NCI-H69 (cell line): ENCODE measurements around the gene ZNF335.
A peak's percentile ranks its signal among the peaks of the same experiment; 100 is the strongest.

Source experiments
- DNase-seq: peaks from one replicate; lab custom pipeline; 2025; lab: John Stamatoyannopoulos, UW

The ZNF335 gene

GRCh38 chr20:45952861-45953260 lies 19.1 kb downstream of the ZNF335 start:
- no peak for DNase-seq

DNA sequence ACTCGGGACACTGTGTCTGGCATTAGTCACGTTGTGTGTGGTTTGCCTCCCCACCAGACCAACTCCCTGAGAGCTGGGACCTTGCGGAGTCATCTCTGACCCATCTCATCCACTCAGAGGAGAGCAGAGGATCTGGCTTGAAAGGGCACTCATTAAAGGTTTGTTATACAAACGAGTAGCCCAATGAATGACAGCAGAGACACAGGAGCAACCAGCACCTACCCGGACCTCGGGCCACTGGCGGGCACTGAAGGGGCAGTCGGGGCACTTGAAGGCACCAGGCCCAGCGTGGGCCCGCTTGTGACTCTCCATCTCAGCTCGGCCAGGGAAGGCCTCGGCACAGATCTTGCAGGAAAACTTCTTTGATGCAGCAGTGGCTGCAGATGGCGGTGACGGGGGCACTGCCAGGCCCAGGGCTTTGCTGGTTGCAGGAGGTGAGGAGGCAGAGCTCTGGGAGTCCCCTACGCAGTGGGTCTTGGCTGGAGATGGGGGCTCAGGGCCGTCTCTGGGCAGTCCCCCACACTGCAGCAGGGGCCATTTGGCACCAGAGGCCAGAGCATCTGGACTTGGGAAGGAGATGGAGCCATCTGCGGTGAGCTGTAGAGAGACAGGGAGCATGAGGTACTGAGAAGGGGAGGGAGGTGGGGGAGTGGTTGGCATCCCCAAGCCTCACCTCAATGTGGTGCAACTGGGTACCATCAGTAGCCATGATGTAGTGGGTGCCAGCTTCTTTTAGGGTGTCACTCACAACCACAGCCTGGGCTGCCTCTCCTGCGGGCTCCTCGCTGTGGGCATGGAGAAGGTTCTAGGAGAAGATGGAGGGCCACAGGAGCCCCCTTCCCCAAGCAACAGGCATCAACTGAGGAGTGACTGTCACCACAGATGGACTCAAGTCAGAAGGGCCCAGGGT lies 19.8 kb downstream of the ZNF335 start:
- no peak for DNase-seq

GRCh38 chr20:45950330-45950646 lies 21.7 kb downstream of the ZNF335 start:
- no peak for DNase-seq

- DNase-seq, result no peak
Observed at GRCh38 chr20:45949542-45950329, 22.3 kb downstream of the ZNF335 start.

- DNase-seq, result no peak
Observed at GRCh38 chr20:45948742-45949541, 23.1 kb downstream of the ZNF335 start.

GRCh38 chr20:45948261-45948733 lies 23.7 kb downstream of the ZNF335 start:
- DNase-seq, result peak; percentile 2

- no peak for DNase-seq
Observed at GRCh38 chr20:45947110-45947866, 24.7 kb downstream of the ZNF335 start.

- no peak for DNase-seq
Observed at GRCh38 chr20:45946149-45946970, 25.6 kb downstream of the ZNF335 start.

GRCh38 chr20:45945678-45946148 lies 26.3 kb downstream of the ZNF335 start:
- DNase-seq, result no peak

- DNase-seq, result no peak
Observed at GRCh38 chr20:45944965-45945677, 26.9 kb downstream of the ZNF335 start.

GRCh38 chr20:45944151-45944964 lies 27.6 kb downstream of the ZNF335 start:
- no peak for DNase-seq

DNA sequence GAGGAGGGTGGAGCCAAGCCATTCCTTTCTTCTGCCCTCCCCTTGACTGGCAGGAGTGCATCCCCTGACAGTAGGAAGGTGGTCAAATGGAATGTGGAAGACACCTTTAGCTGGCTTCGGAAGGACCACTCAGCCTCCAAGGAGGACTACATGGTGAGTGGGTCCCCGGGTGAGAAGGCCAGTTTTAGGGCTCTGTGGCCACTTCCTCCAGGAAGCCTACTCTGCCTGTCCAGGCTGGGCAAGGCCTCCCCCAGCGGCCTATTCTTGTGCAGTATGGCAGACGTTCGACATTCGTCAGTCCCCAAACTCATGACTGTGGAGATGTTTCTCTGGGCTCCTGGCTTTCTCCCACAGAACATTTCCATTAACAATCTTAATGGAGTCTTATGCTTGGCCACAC lies 28.4 kb downstream of the ZNF335 start:
- DNase-seq, result no peak

- no peak for DNase-seq
Observed at GRCh38 chr20:45940469-45940868, 31.5 kb downstream of the ZNF335 start.

- no peak for DNase-seq
Observed at GRCh38 chr20:45940053-45940452, 31.9 kb downstream of the ZNF335 start.

GRCh38 chr20:45938727-45939438 lies 33.1 kb downstream of the ZNF335 start:
- no peak for DNase-seq

GRCh38 chr20:45937765-45938164 lies 34.2 kb downstream of the ZNF335 start:
- DNase-seq, result no peak

DNA sequence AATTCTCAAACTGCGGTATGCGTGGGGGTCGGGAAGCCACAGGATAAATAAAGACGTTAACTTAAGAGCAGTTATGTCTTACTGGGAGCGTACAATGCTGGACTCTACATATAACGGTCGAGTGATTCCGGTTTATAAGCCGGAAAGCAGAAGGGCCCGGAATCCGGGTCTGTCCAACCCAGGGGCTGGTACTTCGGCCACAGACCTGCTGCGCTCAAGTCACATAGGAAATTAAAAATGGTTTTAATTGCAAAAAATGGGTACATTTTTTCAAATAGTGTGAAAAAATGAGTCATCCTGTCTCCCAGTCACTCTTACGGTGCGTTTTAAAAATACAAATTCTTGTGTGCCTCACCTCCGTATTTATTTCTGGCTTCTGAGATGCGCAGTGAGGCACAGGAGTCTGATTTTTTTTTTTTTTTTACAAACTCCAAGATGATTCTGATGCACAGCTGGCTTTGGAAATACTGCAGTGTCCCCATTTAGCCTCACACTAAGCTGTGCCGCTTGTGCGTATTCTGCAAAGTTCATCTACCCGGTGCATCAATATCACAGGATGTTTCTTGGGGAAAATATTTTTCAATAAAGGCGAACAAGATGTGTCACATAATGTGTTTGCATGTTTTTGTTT lies 36.5 kb downstream of the ZNF335 start:
- no peak for DNase-seq
